ENCODE results near the gene SNX30.

Gene SNX30

DNA sequence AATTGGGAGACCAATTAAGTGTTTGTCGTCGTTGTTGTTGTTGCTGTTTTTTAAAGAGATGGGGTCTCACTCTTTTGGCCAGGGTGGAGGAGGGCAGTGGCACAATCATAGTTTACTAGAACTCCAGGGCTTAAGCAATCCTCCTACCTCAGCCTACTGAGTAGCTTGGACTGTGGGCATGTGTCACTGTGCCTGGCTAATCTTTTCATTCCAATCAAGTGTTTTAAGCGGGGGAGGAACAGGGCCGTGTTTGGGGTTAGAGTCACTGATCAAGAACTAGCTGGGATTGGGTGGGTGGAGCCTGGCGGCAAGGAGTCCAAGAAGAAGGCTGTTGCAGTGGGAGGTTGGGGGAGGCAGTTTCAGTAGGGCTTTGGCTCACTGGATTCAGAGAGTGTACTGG, 13.8 kb downstream of the SNX30 start:
- Histone ChIP-seq H3K27me3 (ENCODE audit: insufficient read depth, low read length) (no peaks in the 10 kb centered on the region), H3K4me1 (ENCODE audit: control insufficient read depth, insufficient read depth, low read length, unreplicated experiment) (peaks cover 11% of the 10 kb centered on the region), H3K27ac (ENCODE audit: low read depth, low read length) (no peak overlapping the region), H3K36me3 (ENCODE audit: insufficient read depth, low read length) (no peaks in the 10 kb centered on the region), H3K4me3 (ENCODE audit: low read depth, low read length) (no peak overlapping the region), H2AFZ (ENCODE audit: low read length, unreplicated experiment) (no peak overlapping the region), H3K79me2 (ENCODE audit: control insufficient read depth, insufficient read depth, low read length, unreplicated experiment) (no peaks in the 10 kb centered on the region)

DNA sequence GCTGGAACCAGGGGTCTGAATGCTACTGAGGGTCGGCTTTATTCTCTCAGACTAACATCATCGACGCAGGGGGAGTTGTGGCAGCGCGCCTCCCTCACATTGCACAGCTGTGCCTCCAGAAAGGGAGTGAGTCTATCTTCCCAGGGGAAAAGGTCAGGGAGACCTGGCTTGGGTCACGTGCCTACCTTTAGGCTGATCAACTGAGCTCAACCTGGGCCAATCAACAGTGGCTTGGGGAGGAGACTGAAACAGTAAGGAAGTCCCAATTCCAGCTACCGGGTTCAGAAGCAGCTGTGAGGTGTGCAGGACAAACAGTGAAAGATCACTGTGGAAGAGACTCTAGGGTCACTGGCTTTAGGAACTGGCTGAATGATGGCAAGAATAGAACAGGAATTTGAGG, 14.3 kb downstream of the SNX30 start:
- H3K4me1 ChIP-seq (ENCODE audit: control insufficient read depth, insufficient read depth, low read length, unreplicated experiment): peaks cover 11% of the 10 kb centered on the region
- no peaks in the 10 kb centered on the region for H3K79me2 ChIP-seq (ENCODE audit: control insufficient read depth, insufficient read depth, low read length, unreplicated experiment)
- no peak overlapping the region for H3K4me3 ChIP-seq (ENCODE audit: low read depth, low read length)
- no peaks in the 10 kb centered on the region for H3K36me3 ChIP-seq (ENCODE audit: insufficient read depth, low read length)
- H3K27ac ChIP-seq (ENCODE audit: low read depth, low read length): no peak overlapping the region
- no peaks in the 10 kb centered on the region for H3K27me3 ChIP-seq (ENCODE audit: insufficient read depth, low read length)
- H2AFZ ChIP-seq (ENCODE audit: low read length, unreplicated experiment): no peak overlapping the region

DNA sequence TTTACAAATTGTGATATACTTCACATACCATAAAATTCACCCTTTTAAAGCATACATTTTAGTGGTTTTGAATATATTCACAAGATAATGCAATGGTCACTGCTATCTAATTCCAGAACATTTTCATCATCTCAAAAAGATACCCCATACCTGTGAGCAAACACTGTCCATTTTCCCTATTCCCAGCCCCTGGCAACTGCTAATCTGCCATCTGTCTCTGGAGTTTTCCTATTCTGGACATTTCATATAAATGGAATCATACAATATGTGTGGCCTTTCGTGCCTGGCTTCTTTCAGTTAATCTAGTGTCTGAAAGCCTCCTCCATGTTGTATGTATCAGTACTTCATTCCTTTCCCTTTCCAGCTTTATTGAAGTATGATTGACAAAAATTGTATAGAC, 14.7 kb downstream of the SNX30 start:
- Histone ChIP-seq H3K4me1 (ENCODE audit: control insufficient read depth, insufficient read depth, low read length, unreplicated experiment) (peaks cover 11% of the 10 kb centered on the region), H3K27me3 (ENCODE audit: insufficient read depth, low read length) (no peaks in the 10 kb centered on the region), H3K36me3 (ENCODE audit: insufficient read depth, low read length) (no peaks in the 10 kb centered on the region), H3K79me2 (ENCODE audit: control insufficient read depth, insufficient read depth, low read length, unreplicated experiment) (no peaks in the 10 kb centered on the region), H3K27ac (ENCODE audit: low read depth, low read length) (no peak overlapping the region), H2AFZ (ENCODE audit: low read length, unreplicated experiment) (no peak overlapping the region), H3K4me3 (ENCODE audit: low read depth, low read length) (no peak overlapping the region)

DNA sequence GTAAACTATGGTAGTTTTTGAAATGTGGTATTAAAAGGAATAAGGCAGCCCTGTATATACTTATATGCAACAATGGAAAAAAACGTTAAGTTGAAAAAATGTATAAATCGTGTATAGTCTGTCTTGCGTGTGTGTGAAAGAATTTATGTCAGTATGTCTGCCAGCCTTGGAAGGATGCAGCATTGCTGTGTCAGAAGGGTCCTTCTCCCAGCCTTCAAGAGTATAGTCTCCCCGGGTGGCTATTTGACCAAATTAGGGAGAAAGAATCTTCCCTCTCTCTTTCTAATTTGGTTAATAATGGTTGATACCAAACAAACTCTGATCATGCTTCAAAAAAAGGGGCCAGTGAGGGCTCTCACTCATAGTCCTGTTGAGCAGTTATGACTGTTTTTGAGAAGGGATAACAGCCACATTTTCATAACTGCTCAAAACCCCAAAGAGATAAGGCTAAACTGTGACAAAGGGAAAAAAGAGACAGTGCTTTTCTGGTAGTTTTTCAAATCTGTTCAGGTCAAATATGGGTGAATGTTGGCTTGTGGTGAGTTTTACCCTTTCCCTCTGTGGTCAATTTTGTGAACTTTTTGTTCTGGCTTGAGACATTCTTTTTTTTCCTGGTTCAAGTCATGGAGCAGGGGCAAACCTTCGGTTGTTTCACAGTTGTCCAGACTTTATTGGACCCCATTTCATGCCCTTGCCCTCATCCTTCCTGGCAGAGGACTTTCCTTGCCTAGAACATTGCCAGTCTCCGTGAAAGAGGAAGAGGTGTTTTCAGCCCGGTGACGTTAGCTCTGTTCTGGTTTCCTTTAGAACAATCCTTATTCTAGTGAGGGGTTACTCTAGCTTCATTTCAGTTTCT, 21.0 kb downstream of the SNX30 start:
- no peaks in the 10 kb centered on the region for H3K27me3 ChIP-seq (ENCODE audit: insufficient read depth, low read length)
- no peak overlapping the region for H3K27ac ChIP-seq (ENCODE audit: low read depth, low read length)
- peaks cover 7% of the 10 kb centered on the region for H3K4me1 ChIP-seq (ENCODE audit: control insufficient read depth, insufficient read depth, low read length, unreplicated experiment)
- H3K4me3 ChIP-seq (ENCODE audit: low read depth, low read length): no peak overlapping the region
- H3K79me2 ChIP-seq (ENCODE audit: control insufficient read depth, insufficient read depth, low read length, unreplicated experiment): no peaks in the 10 kb centered on the region
- H2AFZ ChIP-seq (ENCODE audit: low read length, unreplicated experiment): no peak overlapping the region
- H3K36me3 ChIP-seq (ENCODE audit: insufficient read depth, low read length): no peaks in the 10 kb centered on the region

DNA sequence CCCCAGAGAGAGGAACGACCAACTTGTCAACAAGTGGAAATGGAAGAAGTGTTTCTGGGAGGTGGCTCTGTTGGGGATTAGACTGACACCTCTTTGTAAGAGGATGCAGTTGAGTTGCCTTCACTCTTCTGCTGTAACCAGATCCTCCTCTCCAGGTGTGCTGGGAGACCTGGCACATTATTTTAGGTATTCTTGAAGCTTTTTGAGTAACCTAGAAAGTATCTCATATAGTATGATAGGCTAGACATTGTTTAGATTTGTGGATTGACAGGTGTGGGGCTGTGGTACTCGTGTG, 21.6 kb downstream of the SNX30 start:
- Histone ChIP-seq H3K79me2 (ENCODE audit: control insufficient read depth, insufficient read depth, low read length, unreplicated experiment) (no peaks in the 10 kb centered on the region), H3K4me1 (ENCODE audit: control insufficient read depth, insufficient read depth, low read length, unreplicated experiment) (peaks cover 7% of the 10 kb centered on the region), H3K27me3 (ENCODE audit: insufficient read depth, low read length) (no peaks in the 10 kb centered on the region), H3K4me3 (ENCODE audit: low read depth, low read length) (no peak overlapping the region), H3K27ac (ENCODE audit: low read depth, low read length) (no peak overlapping the region), H3K36me3 (ENCODE audit: insufficient read depth, low read length) (no peaks in the 10 kb centered on the region), H2AFZ (ENCODE audit: low read length, unreplicated experiment) (no peak overlapping the region)

DNA sequence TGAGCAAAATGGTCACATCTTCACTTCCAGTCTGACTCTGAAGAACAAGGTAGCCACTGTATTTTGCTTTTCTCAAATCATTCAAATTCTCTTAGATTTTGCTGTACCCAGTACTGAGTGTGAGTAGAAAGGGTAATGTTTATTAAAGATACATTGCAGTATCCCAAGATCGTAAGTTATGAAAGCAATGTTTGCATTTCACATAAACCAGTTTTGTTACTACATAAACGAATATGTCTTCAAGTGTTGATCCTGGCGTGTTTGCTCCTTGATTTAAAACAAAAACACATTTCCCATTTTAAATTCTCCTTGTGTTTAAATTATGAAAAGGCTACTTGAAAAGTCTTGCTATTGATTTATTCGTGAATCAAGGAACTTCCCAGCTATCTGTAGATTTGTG, 22.0 kb downstream of the SNX30 start:
- Histone ChIP-seq H3K36me3 (ENCODE audit: insufficient read depth, low read length) (no peaks in the 10 kb centered on the region), H3K27me3 (ENCODE audit: insufficient read depth, low read length) (no peaks in the 10 kb centered on the region), H2AFZ (ENCODE audit: low read length, unreplicated experiment) (no peak overlapping the region), H3K79me2 (ENCODE audit: control insufficient read depth, insufficient read depth, low read length, unreplicated experiment) (no peaks in the 10 kb centered on the region), H3K27ac (ENCODE audit: low read depth, low read length) (no peak overlapping the region), H3K4me3 (ENCODE audit: low read depth, low read length) (no peak overlapping the region), H3K4me1 (ENCODE audit: control insufficient read depth, insufficient read depth, low read length, unreplicated experiment) (peaks cover 7% of the 10 kb centered on the region)

DNA sequence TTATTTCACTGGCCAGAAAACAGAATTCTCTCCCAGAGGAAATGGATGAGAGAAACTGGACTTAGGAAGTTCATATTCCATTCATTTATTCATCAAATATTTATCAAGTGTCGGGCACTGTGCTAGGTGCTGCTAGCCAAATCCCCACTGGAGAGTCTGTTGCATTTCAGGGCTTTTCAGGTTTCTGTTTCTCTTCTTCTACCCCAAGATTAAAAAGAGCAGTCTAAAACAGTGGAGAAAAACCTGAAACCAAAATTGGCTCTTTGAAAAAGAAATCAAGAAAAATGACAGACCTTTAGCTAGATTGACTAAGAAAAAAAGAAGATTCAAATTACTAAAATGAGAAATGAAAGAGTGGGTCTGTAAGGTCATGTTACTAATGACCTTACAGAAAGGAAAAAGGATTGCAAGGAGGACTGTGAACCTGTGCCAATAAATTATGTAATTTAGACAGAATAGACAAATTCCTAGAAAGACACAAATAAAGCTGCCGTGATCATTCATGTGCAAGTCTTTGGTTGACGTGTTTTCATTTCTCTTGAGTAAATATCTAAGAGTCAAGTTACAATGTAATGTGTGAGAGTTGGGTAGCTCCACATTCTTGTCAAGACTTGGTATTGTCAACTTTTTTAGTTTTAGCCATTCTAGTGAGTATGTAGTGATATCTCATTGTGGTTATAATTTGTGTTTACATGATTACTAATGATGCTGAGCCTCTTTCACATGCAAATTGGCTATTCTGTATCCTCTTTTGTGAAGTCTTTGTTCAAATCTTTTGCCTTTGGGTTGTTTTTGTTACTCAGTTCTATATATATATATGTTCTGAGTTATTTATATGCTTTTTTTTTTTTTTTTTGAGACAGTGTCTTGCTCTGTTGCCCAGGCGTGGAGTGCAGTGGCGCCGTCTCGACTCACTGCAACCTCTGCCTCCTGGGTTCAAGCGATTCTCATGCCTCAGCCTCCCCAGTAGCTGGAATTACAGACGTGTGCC, 23.7 kb downstream of the SNX30 start:
- Histone ChIP-seq H3K4me3 (ENCODE audit: low read depth, low read length) (no peak overlapping the region), H2AFZ (ENCODE audit: low read length, unreplicated experiment) (no peak overlapping the region), H3K27me3 (ENCODE audit: insufficient read depth, low read length) (no peaks in the 10 kb centered on the region), H3K79me2 (ENCODE audit: control insufficient read depth, insufficient read depth, low read length, unreplicated experiment) (no peaks in the 10 kb centered on the region), H3K36me3 (ENCODE audit: insufficient read depth, low read length) (no peaks in the 10 kb centered on the region), H3K27ac (ENCODE audit: low read depth, low read length) (no peak overlapping the region), H3K4me1 (ENCODE audit: control insufficient read depth, insufficient read depth, low read length, unreplicated experiment) (peaks cover 7% of the 10 kb centered on the region)

DNA sequence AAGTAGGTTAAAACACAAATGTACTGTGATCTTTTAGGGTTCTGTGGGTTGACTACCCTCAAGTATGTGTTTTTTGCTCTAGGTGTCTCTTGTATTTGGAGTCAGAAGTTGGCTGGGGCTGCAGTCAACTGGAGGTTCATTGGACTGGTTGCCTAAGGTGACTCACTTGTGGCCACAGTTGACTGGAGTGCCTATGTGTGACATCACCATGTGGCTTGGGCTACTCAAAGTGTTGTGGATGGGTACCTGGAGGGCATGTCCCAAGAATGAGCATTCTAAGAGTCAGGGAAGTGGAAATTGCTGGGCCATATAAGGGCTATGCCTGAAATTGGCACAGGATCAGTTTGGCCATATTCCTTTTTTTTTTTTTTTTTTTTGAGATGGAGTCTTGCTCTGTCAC, 27.4 kb downstream of the SNX30 start:
- no peak overlapping the region for H3K4me3 ChIP-seq (ENCODE audit: low read depth, low read length)
- H3K79me2 ChIP-seq (ENCODE audit: control insufficient read depth, insufficient read depth, low read length, unreplicated experiment): no peaks in the 10 kb centered on the region
- no peaks in the 10 kb centered on the region for H3K27me3 ChIP-seq (ENCODE audit: insufficient read depth, low read length)
- peaks cover 17% of the 10 kb centered on the region for H3K4me1 ChIP-seq (ENCODE audit: control insufficient read depth, insufficient read depth, low read length, unreplicated experiment)
- H3K27ac ChIP-seq (ENCODE audit: low read depth, low read length): no peak overlapping the region
- H3K36me3 ChIP-seq (ENCODE audit: insufficient read depth, low read length): no peaks in the 10 kb centered on the region
- H2AFZ ChIP-seq (ENCODE audit: low read length, unreplicated experiment): no peak overlapping the region

DNA sequence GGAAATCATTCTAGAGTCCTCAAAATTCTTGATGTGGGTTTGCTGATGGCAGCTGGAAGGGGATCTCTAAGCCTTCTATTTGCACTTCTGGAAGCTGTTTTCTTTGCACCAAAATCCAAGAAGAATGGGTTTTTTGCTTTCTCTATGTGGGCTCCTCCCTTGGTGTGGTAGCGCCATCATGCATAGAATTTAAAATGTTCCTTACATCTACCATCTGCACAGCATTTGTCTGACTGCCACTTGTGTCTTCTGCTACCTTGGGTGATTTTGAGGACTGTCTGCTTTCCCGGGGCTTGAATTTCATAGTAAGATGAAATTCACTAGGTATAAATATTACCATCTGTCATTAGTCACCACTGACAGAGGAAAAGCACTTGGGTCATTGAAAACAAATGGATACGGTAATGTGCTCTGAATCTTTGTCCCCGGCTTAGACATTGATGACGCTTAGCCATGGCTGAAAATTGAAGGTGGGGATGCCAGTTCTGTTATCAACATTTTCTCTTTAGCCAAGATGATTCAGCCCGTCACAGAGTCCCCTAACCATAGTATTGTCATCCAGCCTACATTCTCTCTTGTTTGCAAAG, 30.0 kb downstream of the SNX30 start:
- H3K27ac ChIP-seq (ENCODE audit: low read depth, low read length): no peak overlapping the region
- H3K4me1 ChIP-seq (ENCODE audit: control insufficient read depth, insufficient read depth, low read length, unreplicated experiment): peaks cover 10% of the 10 kb centered on the region
- peaks cover 3% of the 10 kb centered on the region for H3K79me2 ChIP-seq (ENCODE audit: control insufficient read depth, insufficient read depth, low read length, unreplicated experiment)
- peak overlapping the region; percentile 18; the same call in 1 of the 2 replicates for H3K4me3 ChIP-seq (ENCODE audit: low read depth, low read length)
- no peaks in the 10 kb centered on the region for H3K27me3 ChIP-seq (ENCODE audit: insufficient read depth, low read length)
- no peaks in the 10 kb centered on the region for H3K36me3 ChIP-seq (ENCODE audit: insufficient read depth, low read length)
- no peak overlapping the region for H2AFZ ChIP-seq (ENCODE audit: low read length, unreplicated experiment)

DNA sequence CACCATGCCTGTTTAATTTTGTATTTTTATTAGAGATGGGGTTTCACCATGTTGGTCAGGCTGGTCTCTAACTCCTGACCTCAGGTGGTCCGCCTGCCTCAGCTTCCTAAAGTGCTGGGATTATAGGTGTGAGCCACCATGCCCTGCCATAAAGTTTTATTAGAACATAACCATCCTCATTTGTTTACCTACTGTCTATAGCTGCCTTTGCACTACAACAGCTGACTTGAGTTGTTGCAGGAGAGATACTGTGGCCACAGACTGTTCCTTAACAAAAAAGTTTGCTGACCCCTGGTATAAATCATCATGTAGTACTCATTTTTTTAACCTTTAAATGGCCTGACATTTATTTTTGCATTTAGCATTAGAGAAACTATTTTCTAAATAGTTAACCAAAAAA, 31.7 kb downstream of the SNX30 start:
- Histone ChIP-seq H3K4me1 (ENCODE audit: control insufficient read depth, insufficient read depth, low read length, unreplicated experiment) (peaks cover 10% of the 10 kb centered on the region), H3K27me3 (ENCODE audit: insufficient read depth, low read length) (no peaks in the 10 kb centered on the region), H3K4me3 (ENCODE audit: low read depth, low read length) (no peak overlapping the region), H3K79me2 (ENCODE audit: control insufficient read depth, insufficient read depth, low read length, unreplicated experiment) (peaks cover 3% of the 10 kb centered on the region), H2AFZ (ENCODE audit: low read length, unreplicated experiment) (no peak overlapping the region), H3K36me3 (ENCODE audit: insufficient read depth, low read length) (no peaks in the 10 kb centered on the region), H3K27ac (ENCODE audit: low read depth, low read length) (no peak overlapping the region)
